ENCODE data around the gene IPCEF1. TPM values are rescaled to one million over a fixed set of nuclear protein-coding genes. Genes with fewer than 3 reads are reported as not detected.

Gene IPCEF1
- polyA plus RNA-seq, 1 donor from 2014 or later: 3.9 TPM

- H3K4me2 ChIP-seq (ENCODE audit: low read length): peak overlapping the region; percentile 18
- H3K4me3 ChIP-seq (ENCODE audit: low read length): no peak overlapping the region
- no peak overlapping the region for H3K27ac ChIP-seq (ENCODE audit: low read length)
- no peaks in the 10 kb centered on the region for H3K36me3 ChIP-seq (ENCODE audit: insufficient read depth, low read length)
- H3K79me2 ChIP-seq (replicated peaks; ENCODE audit: insufficient read depth, low read length): no peaks in the 10 kb centered on the region
- no peaks in the 10 kb centered on the region for H3K27me3 ChIP-seq (ENCODE audit: insufficient read depth, low read depth, low read length)
- H3K9me2 ChIP-seq (ENCODE audit: insufficient read depth, low read length): no peaks in the 10 kb centered on the region
- H3F3A ChIP-seq (ENCODE audit: insufficient read depth, low read length, poor library complexity, severe bottlenecking): no peaks in the 10 kb centered on the region
- H3K9ac ChIP-seq (ENCODE audit: low read length): no peak overlapping the region
- no peak for TF ChIP-seq EZH2 (IDR thresholded peaks at IDR 0.05; ENCODE audit: borderline replicate concordance, insufficient read depth, low read length, poor library complexity, severe bottlenecking)
- no peak for TF ChIP-seq TAF1 (IDR thresholded peaks at IDR 0.05; ENCODE audit: low read depth)
- TF ChIP-seq EP300 (conservative IDR thresholded peaks at IDR 0.05; ENCODE audit: poor library complexity, severe bottlenecking): no peak
- TF ChIP-seq SMC3 (conservative IDR thresholded peaks at IDR 0.05; ENCODE audit: poor library complexity): no peak
- TF ChIP-seq MXI1 (conservative IDR thresholded peaks at IDR 0.05; ENCODE audit: poor library complexity, severe bottlenecking): no peak
- no peak for TF ChIP-seq CTCF (IDR thresholded peaks at IDR 0.05; ENCODE audit: poor library complexity, severe bottlenecking)
- TF ChIP-seq RAD21 (conservative IDR thresholded peaks at IDR 0.05): no peak
- no peak for TF ChIP-seq POLR2AphosphoS5 (IDR thresholded peaks at IDR 0.05)
- TF ChIP-seq REST (IDR thresholded peaks at IDR 0.05; ENCODE audit: borderline replicate concordance): no peak
- H2AFZ ChIP-seq (ENCODE audit: low read depth, low read length): no peak overlapping the region
- H3K9me3 ChIP-seq (ENCODE audit: low read length): peaks cover 3% of the 10 kb centered on the region
- H4K20me1 ChIP-seq (ENCODE audit: insufficient read depth): no peaks in the 10 kb centered on the region
Measured at GRCh38 chr6:154319231-154319858, 37.3 kb downstream of the IPCEF1 start.

GRCh38 chr6:154318721-154319120, 37.9 kb downstream of the IPCEF1 start:
- Histone ChIP-seq H3K36me3 (ENCODE audit: insufficient read depth, low read length) (no peaks in the 10 kb centered on the region), H3K4me2 (ENCODE audit: low read length) (no peak overlapping the region), H4K20me1 (ENCODE audit: insufficient read depth) (no peaks in the 10 kb centered on the region), H2AFZ (ENCODE audit: low read depth, low read length) (no peak overlapping the region), H3K27ac (ENCODE audit: low read length) (no peak overlapping the region), H3K27me3 (ENCODE audit: insufficient read depth, low read depth, low read length) (no peaks in the 10 kb centered on the region), H3K9me3 (ENCODE audit: low read length) (peaks cover 3% of the 10 kb centered on the region), H3K4me3 (ENCODE audit: low read length) (no peak overlapping the region), H3F3A (ENCODE audit: insufficient read depth, low read length, poor library complexity, severe bottlenecking) (no peaks in the 10 kb centered on the region), H3K9me2 (ENCODE audit: insufficient read depth, low read length) (no peaks in the 10 kb centered on the region), H3K79me2 (replicated peaks; ENCODE audit: insufficient read depth, low read length) (no peaks in the 10 kb centered on the region), H3K9ac (ENCODE audit: low read length) (no peak overlapping the region)
- TF ChIP-seq RAD21 (conservative IDR thresholded peaks at IDR 0.05): no peak
